NB4 (cell line): Measurements from ENCODE around the gene ARID5A.

Experiments
- CTCF ChIP-seq: IDR thresholded peaks from one replicate; pipeline ENCODE4 v1.5.1; 2012; ENCODE audit warnings: low read depth, low read length
- MYC ChIP-seq: IDR thresholded peaks from 2 replicates; pipeline ENCODE4 v1.6.1; 2011; ENCODE audit warnings: low read depth, low read length
- POLR2A ChIP-seq: IDR thresholded peaks from 2 replicates; pipeline ENCODE4 v1.6.1; 2011; ENCODE audit warnings: mild to moderate bottlenecking; ENCODE audit not compliant: insufficient read length; ENCODE audit errors: extremely low read depth

GRCh38 chr2:96511851-96512250 is 24.7 kb upstream of the ARID5A start:
- TF ChIP-seq CTCF = no peak
- no peak for TF ChIP-seq POLR2A
- TF ChIP-seq MYC = no peak
